Measurements from ENCODE around the gene MBOAT7. TPM values are rescaled to one million over a fixed set of nuclear protein-coding genes. Genes with fewer than 3 reads are reported as not detected.

The MBOAT7 gene
- total and polyA plus RNA-seq, 2 donors (not counting 3 experiments of a cell fraction or from before 2014, with no cell fraction given) = 204 to 218 TPM

- TF ChIP-seq POLR2AphosphoS5 (IDR thresholded peaks at IDR 0.05; ENCODE audit: insufficient read depth, low read depth, low read length) (no peak), GATA2 (IDR thresholded peaks at IDR 0.05; ENCODE audit: insufficient read depth, insufficient read length, low read depth, low read length) (no peak), MAX (IDR thresholded peaks at IDR 0.05; ENCODE audit: insufficient read depth, insufficient read length) (no peak), MYC (IDR thresholded peaks at IDR 0.05; ENCODE audit: low read depth, low read length) (no peak), CTCF (IDR thresholded peaks at IDR 0.05; ENCODE audit: extremely low read depth in 1 of 2, insufficient read depth in 1 of 2, low read depth in 1 of 2, low read length in 2 of 2) (no peak), EZH2 (IDR thresholded peaks at IDR 0.05; ENCODE audit: borderline replicate concordance, low read depth, low read length, severe bottlenecking) (no peak), JUN (IDR thresholded peaks at IDR 0.05; ENCODE audit: borderline replicate concordance, insufficient read depth, insufficient read length, low read depth) (no peak), POLR2A (IDR thresholded peaks at IDR 0.05; ENCODE audit: low read depth, low read length) (no peak), FOS (IDR thresholded peaks at IDR 0.05; ENCODE audit: borderline replicate concordance, insufficient read depth, low read length) (no peak)
- no peaks in the 10 kb centered on the region for H3K79me2 ChIP-seq (ENCODE audit: control insufficient read depth, insufficient read depth, low read length)
- no peak overlapping the region for H3K4me2 ChIP-seq (ENCODE audit: insufficient read depth, low read length)
- H3K27ac ChIP-seq (ENCODE audit: insufficient read depth, low read depth, low read length) = no peak overlapping the region
- dilution Hi-C loops (cut with MboI; ENCODE audit: extremely low pct_ligation_motif_present, low sequenced_read_pairs) (no loop called here), intact Hi-C loops (cut with micrococcal nuclease) (no loop called here)
- no peak overlapping the region for H2AFZ ChIP-seq (ENCODE audit: low read depth, low read length)
- H3K9me1 ChIP-seq (replicated peaks; ENCODE audit: control insufficient read depth, extremely low read depth, insufficient read depth, low read length) = no peaks in the 10 kb centered on the region
- peaks cover 7 to 38% of the 10 kb centered on the region in 2 experiments for H3K36me3 ChIP-seq (ENCODE audit: control insufficient read depth in 2 of 2, extremely low read depth in 1 of 2, insufficient read depth in 2 of 2, low read length in 2 of 2)
- ChIA-PET CTCF (interaction anchor here (1.5 kb wide), 1 partner anchor 10 kb away, joined by 5 read pairs; the partner anchor contains the start of gene MBOAT7), POLR2A (interaction anchor here (0.8 kb wide), 1 partner anchor 14 kb away, joined by 3 read pairs; no protein-coding TSS in a partner anchor)
- DNase-seq (ENCODE audit: low read depth, low spot score) = no peak
- BruUV-seq (replicated peaks) = no TSS peak
- H3K4me3 ChIP-seq (replicated peaks in 1 of 3; ENCODE audit: insufficient read depth in 1 of 3, low read depth in 1 of 3, low read length in 3 of 3) = no peak overlapping the region
- H3K9me3 ChIP-seq (replicated peaks; ENCODE audit: control insufficient read depth, insufficient read depth, low read length) = no peaks in the 10 kb centered on the region
- no peak overlapping the region for H3K9ac ChIP-seq (replicated peaks; ENCODE audit: extremely low read depth, insufficient read depth, low read length)
- no peaks in the 10 kb centered on the region for H3K4me1 ChIP-seq (ENCODE audit: control insufficient read depth, extremely low read depth, insufficient read depth, low read length)
- no peaks in the 10 kb centered on the region for H3K27me3 ChIP-seq (ENCODE audit: control insufficient read depth in 2 of 2, insufficient read depth in 2 of 2, low read length in 2 of 2)
- FAIRE-seq = no peak
- H4K20me1 ChIP-seq (replicated peaks; ENCODE audit: control insufficient read depth, extremely low read depth, insufficient read depth, low read length) = no peaks in the 10 kb centered on the region
Measured at GRCh38 chr19:54178581-54179261, 10.7 kb downstream of the MBOAT7 start.
